Neutrophil (primary cell): ENCODE measurements around the gene ZNF610.

Experiments used
- H3K27ac ChIP-seq: fragments of 200-600 bp; sonication (generic); 2 replicates; pipeline ENCODE4 v1.5.1; 2016; ENCODE audit warnings: mild to moderate bottlenecking, moderate library complexity
- H3K27me3 ChIP-seq: fragments of 200-600 bp; sonication (generic); 2 replicates; pipeline ENCODE4 v1.6.0; 2016; ENCODE audit warnings: mild to moderate bottlenecking
- H3K36me3 ChIP-seq: fragments of 200-600 bp; sonication (generic); 2 replicates; pipeline ENCODE4 v1.5.1; 2017
- H3K4me1 ChIP-seq, 2 experiments: fragments of 200-600 bp in 1 of 2; sonication (generic) in 1 of 2; 1 replicate in 1 of 2; 2 replicates in 1 of 2; pipeline versions ENCODE4 v1.5.1 to v1.6.1; 2013 to 2016; ENCODE audit warnings: low read depth in 1 of 2, low read length in 1 of 2, mild to moderate bottlenecking in 1 of 2, moderate library complexity in 1 of 2; ENCODE audit not compliant: control insufficient read depth in 1 of 2, insufficient read depth in 1 of 2
- H3K4me3 ChIP-seq, 2 experiments: fragments of 200-600 bp in 1 of 2; sonication (generic) in 1 of 2; 1 replicate in 1 of 2; 2 replicates in 1 of 2; pipeline ENCODE4 v1.5.1; 2013 to 2016; ENCODE audit warnings: low read depth in 1 of 2, low read length in 1 of 2, mild to moderate bottlenecking in 1 of 2, moderate library complexity in 1 of 2
- H3K9me3 ChIP-seq: fragments of 200-600 bp; sonication (generic); 2 replicates; pipeline ENCODE4 v1.5.1; 2016
- CTCF ChIP-seq: fragments of 200-600 bp; sonication (generic); IDR thresholded peaks from 2 replicates; pipeline ENCODE4 v1.5.1; 2016; ENCODE audit warnings: antibody characterized with exemption

Gene ZNF610

GRCh38 chr19:52398081-52398441, 62.0 kb downstream of the ZNF610 start:
- no peaks in the 10 kb centered on the region for H3K36me3 ChIP-seq
- no peaks in the 10 kb centered on the region for H3K27me3 ChIP-seq
- H3K27ac ChIP-seq, result peak overlapping the region; percentile 56
- H3K4me3 ChIP-seq, result peak overlapping the region; percentile 64 to 76
- H3K9me3 ChIP-seq, result peaks cover 16% of the 10 kb centered on the region
- TF ChIP-seq CTCF, result no peak
- peaks cover 9 to 12% of the 10 kb centered on the region in 2 experiments for H3K4me1 ChIP-seq

GRCh38 chr19:52410276-52410675, 74.2 kb downstream of the ZNF610 start:
- Histone ChIP-seq H3K27me3 (no peaks in the 10 kb centered on the region), H3K36me3 (peaks cover 7% of the 10 kb centered on the region), H3K27ac (no peak overlapping the region), H3K9me3 (peaks cover 26% of the 10 kb centered on the region), H3K4me3 (no peak overlapping the region), H3K4me1 (no peaks in the 10 kb centered on the region)
- no peak for TF ChIP-seq CTCF

GRCh38 chr19:52415711-52416110, 79.7 kb downstream of the ZNF610 start:
- Histone ChIP-seq H3K4me3 (no peak overlapping the region), H3K9me3 (peaks cover 24% of the 10 kb centered on the region), H3K27me3 (no peaks in the 10 kb centered on the region), H3K4me1 (no peaks in the 10 kb centered on the region), H3K36me3 (no peaks in the 10 kb centered on the region), H3K27ac (no peak overlapping the region)
- no peak for TF ChIP-seq CTCF
